ENCODE data around the gene CACNA1E.
"Not testable (repeated sequence)": the region's sequence is repeated elsewhere in the genome, so short reads cannot be mapped to it uniquely, and the experiment has no call there.

Gene CACNA1E

DNA sequence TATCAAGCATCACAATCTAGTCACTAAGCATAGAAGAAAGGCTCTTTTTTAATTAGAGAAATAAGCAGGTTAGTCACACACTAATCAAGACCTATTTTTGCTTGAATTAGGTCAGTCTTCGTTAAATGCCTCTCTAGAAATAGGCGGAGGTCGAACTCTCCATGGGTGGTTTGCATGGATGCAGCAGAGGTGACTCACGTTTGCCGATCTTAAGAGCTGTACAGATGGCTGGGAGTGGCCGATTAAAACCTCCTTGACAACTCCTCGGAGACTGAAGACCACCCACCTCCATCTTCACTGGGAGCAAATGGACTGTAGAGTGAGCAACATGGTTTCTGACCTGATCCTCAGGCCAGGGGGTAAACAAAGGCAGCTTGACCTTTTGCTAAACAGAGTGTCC, 328.9 kb downstream of the CACNA1E start:
- no peak for DNase-seq (ENCODE audit: low spot score)

DNA sequence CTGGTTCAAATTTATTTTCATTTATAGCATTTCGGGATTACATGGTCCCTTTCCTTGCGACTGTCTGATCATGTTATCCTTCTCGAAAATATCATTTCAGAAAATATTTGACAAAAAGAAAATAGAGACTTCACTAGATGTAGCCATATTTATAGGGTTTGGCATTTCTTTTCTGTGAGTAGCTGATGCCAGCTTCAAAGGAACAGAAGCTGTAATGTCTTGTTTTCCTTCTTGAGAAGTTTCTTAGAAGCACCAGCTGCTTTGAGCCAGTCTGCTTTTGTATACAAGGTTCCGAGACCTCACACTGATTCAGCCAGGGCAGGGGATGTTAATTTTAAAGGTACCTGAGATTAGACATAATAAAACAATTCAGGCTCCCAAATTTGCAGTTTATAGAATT, 329.9 kb downstream of the CACNA1E start:
- DNase-seq (ENCODE audit: low spot score) = no peak

DNA sequence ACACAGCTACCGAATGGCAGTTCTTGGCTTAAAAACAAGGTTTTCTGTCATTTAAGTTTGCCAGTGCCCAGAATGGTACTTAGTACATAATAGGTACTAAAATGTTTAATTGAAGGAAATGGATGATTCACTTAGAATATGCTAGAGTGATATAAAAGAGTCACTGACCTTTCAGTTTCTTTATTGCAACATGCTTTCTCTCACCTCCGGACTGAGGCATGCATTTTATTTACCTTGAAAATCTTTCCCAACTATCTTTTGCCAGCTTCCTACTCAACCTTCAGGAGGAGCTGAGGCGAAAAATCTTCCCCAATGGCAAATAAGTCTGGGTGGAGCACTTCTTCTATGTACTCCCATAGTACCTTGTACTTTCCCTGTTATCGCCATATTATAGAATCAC, 333.3 kb downstream of the CACNA1E start:
- DNase-seq (ENCODE audit: low spot score) = no peak

DNA sequence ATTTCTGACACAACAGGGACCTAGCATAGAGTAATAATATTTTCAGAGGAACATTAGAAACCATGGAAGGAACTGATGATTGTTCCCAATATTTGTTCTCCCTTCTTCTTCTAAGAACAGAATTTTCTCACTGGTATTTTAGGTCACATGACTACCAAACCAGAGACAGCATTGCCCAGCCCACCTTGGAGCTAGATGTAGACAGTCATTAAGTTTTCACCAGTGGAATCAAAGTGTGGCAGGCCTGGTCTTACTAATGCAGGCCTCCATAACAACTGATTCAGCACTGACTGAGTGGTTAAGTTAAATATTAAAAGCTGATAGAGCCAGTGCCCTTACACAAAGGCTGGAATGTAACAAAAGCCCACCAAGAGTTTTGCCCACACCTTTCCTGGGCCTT, 333.8 kb downstream of the CACNA1E start:
- DNase-seq (ENCODE audit: low spot score) = no peak

DNA sequence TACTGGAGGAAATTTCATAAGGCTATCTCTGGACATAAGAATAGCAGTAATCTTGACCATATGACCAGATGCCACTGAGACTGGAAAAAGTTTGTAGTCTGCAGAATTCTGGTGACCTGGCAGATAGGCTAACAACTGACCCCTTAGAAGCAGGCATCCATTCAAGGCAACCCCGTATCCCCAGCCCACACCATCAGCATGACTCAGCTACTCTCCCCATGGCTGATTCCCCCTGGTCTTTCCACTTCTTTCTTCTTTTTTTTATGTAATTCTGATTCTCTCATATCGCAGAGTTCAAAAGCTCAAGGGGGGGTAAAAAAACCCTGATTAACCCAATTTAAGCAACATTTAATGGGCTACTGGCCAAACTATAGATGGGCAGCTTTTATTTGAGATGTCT, 335.1 kb downstream of the CACNA1E start:
- no peak for DNase-seq (ENCODE audit: low spot score)

DNA sequence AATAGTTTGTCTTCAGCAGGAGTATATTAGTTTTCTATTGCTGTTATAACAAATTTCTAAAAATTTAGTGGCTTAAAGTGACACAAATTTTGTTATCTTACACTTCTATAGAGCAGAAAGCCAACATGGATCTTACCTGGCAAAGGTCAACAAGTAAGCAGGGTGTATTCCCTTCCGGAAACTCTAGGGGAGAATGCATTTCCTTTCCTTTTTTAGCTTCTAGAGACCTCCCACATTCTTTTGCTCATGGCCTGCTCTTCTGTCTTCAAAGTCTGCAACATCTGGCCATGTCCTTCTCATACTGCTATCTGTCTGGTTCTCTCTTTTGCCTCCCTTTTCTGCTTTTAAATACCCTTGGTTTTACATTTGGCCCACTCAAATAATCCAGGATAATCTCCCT, 335.6 kb downstream of the CACNA1E start:
- no peak for DNase-seq (ENCODE audit: low spot score)

DNA sequence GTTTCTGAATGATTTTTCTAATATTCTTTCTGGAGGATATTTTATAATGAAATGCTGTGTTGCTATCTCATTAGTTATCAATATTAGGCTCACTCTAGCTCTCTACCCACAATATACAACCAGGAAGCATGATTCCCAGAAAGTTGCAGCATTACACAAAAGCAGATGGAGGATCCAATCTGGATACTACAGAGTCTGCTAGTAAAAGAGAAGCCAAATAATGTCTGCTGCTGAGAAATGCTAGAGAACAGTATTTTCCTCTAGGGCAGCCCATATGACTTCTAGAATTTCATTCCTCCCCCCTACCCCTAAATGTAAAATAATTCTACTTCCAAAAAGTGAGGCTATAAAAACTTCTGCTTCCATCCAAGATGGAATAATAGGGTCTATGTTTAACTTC, 338.4 kb downstream of the CACNA1E start:
- no peak for DNase-seq (ENCODE audit: low spot score)

DNA sequence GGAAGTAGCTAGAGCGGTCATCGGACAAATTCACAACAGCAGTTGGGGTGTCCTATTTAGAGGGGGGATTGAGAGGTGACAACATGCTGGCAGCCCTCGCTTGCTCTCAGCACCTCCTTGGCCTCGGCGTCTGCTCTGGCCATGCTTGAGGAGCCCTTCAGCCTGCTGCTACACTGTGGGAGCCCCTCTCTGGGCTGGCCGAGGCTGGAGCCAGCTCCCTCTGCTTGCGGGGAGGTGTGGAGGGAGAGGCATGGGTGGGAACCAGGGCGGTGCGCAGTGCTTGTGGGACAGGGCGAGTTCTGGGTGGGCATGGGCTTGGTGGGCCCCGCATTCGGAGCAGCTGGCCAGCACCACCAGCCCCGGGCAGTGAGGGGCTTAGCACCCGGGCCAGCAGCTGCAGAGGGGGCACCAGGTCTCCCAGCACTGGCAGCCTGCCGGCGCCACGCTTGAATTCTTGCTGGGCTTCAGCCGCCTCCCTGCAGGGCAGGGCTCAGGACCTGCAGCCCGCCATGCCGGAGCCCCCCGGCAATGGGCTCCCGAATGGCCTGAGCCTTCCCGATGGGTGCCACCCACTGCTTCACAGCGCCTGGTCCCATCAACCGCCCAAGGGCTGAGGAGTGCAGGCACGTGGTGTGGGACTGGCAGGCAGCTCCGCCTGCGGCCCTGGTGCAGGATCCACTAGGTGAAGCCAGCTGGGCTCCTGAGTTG, 349.0 kb downstream of the CACNA1E start:
- DNase-seq (ENCODE audit: low spot score) = not testable (repeated sequence)

DNA sequence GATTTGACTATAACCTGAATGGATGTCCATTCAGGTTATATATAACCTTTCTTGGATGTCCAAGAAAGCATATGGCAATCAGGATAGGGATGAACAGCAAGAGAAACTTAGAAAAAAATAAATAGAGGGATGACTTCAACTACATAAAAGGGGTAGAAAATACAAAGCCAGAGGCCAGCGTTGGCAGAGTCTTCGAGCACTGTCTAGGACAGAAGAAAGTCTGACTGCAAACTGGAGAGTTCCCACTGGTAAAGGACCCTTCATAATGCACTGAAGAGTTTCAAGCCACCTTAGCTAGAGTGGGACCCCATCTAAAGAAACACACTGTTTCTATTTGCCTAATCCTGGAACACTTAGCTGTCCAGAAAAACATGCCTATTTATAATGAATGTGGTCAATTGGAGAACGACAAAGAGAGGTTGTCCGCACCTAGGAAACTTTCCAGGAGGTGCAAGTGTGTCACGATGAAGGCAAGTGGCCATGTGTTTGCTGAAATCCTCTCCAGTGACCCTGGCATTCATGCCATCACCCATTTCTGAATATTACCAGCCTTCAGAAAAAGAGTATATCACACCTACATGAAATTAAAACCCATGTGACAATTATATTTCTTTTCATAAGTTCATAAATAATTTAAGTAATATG, 362.8 kb downstream of the CACNA1E start:
- DNase-seq (ENCODE audit: low spot score) = no peak

DNA sequence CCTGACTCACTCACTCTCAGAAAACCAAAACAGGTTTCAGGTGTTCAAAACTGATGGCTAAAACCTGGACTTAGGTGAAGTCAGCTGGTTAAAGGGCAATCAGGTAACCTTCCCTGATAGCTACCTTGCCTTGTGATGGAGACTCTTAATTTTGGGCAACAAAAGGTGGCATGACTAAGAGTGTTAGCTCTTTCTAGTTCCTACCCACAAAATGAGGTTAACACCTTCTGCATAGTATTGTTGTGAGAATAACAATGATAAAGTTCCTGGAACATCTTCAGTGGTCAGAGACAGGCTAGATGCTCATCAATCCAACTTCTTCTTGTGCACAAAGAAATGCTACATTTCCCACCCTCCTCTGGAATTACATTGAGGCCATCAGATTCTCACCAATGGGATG, 363.4 kb downstream of the CACNA1E start:
- DNase-seq (ENCODE audit: low spot score) = no peak

DNA sequence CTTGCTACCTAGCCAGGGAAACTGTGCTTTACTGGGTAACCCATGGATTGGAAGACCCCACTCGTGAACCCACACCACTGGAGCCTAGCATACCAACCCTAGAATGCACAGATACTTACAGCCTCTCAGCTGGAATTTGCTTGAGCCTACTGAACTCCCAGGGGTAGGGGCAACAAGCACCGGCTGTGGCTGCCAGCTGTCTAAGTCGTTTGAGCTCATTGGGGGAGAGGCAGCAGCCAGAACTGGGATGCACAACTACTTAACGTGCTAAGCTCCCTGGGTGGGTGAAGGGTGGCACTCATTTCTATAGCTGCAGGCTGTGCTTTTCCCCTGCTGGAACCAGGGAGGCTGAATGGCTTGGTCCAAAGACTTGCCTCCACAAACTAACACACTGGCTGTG, 365.8 kb downstream of the CACNA1E start:
- no peak for DNase-seq (ENCODE audit: low spot score)

DNA sequence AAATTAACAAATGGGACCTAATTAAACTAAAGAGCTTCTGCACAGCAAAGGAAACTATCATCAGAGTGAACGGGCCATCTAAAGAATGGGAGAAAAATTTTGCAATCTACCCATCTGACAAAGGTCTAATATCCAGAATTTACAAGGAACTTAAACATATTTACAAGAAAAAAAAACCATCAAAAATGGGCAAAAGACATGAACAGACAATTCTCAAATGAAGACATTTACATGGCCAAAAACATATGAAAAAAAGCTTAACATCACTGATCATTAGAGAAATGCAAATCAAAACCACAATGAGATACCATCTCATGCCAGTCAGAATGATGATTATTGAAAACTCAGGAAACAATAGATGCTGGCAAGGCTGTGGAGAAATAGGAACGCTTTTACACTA, 370.9 kb downstream of the CACNA1E start:
- DNase-seq (ENCODE audit: low spot score) = not testable (repeated sequence)

DNA sequence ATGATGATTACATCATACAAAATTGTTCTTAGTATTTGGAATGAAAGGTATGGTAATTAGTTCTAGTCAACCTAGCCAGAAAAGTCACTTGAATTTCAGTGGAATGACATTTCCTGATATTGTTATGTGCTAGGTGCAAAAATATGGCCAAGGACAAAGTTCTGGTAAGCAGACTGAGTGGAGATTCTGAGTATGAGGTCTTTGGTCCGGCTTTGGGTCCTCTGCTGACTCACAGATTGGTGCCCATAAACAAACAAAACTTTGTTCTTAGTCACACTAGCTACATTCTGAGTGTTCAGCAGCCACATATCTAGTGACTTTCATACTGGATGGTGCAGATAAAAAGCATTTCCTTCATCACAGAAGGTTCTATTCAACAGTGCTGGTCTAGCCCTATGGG, 372.1 kb downstream of the CACNA1E start:
- no peak for DNase-seq (ENCODE audit: low spot score)

Measured in SW480 (cell line).